ENCODE results near the gene AK1. TPM values are rescaled to one million over a fixed set of nuclear protein-coding genes. Genes with fewer than 3 reads are reported as not detected.

The AK1 gene
- total RNA-seq, 1 donor from 2014 or later = 48.6 TPM

GRCh38 chr9:127909839-127910273 lies 32.4 kb upstream of the AK1 start:
- no peak for DNase-seq (ENCODE audit: low spot score)

GRCh38 chr9:127908660-127908926 lies 31.1 kb upstream of the AK1 start:
- DNase-seq (ENCODE audit: low spot score) = no peak

- DNase-seq (ENCODE audit: low spot score) = no peak
These were observed 30.6 kb upstream of the AK1 start for GRCh38 chr9:127907867-127908659.

GRCh38 chr9:127905788-127906191 lies 28.3 kb upstream of the AK1 start:
- no peak for DNase-seq (ENCODE audit: low spot score)

- no peak for DNase-seq (ENCODE audit: low spot score)
These were observed 27.7 kb upstream of the AK1 start for GRCh38 chr9:127905004-127905728.

GRCh38 chr9:127904561-127905003 lies 27.1 kb upstream of the AK1 start:
- peak; percentile 88 for DNase-seq (ENCODE audit: low spot score)

- DNase-seq (ENCODE audit: low spot score) = peak; percentile 83
These were observed 26.3 kb upstream of the AK1 start for GRCh38 chr9:127903557-127904475.

GRCh38 chr9:127899128-127899943 lies 21.9 kb upstream of the AK1 start, which contains the start of gene ST6GALNAC6:
TSS of gene ST6GALNAC6 (minus strand) at chr9:127899603. CDS start at chr9:127897981, 1,622 bp downstream.
- DNase-seq (ENCODE audit: low spot score) = no peak

- no peak for DNase-seq (ENCODE audit: low spot score)
These were observed 21.1 kb upstream of the AK1 start for GRCh38 chr9:127898433-127899127.

- DNase-seq (ENCODE audit: low spot score) = peak; percentile 85
These were observed 19.8 kb upstream of the AK1 start for GRCh38 chr9:127897193-127897692.

- DNase-seq (ENCODE audit: low spot score) = no peak
These were observed 19.1 kb upstream of the AK1 start for GRCh38 chr9:127896395-127897192.

GRCh38 chr9:127895811-127896210 lies 18.3 kb upstream of the AK1 start:
- DNase-seq (ENCODE audit: low spot score) = no peak

GRCh38 chr9:127893392-127893791 lies 15.9 kb upstream of the AK1 start:
- DNase-seq (ENCODE audit: low spot score) = no peak

GRCh38 chr9:127892831-127893230 lies 15.4 kb upstream of the AK1 start:
- DNase-seq (ENCODE audit: low spot score) = no peak

- DNase-seq (ENCODE audit: low spot score) = no peak
These were observed 12.6 kb upstream of the AK1 start for GRCh38 chr9:127890053-127890452.

- no peak for DNase-seq (ENCODE audit: low spot score)
These were observed 10.3 kb upstream of the AK1 start for GRCh38 chr9:127887792-127888191.

- no peak for DNase-seq (ENCODE audit: low spot score)
These were observed 9.0 kb upstream of the AK1 start for GRCh38 chr9:127886401-127886972.

- no peak for DNase-seq (ENCODE audit: low spot score)
These were observed 8.2 kb upstream of the AK1 start for GRCh38 chr9:127885508-127886281.
